ENCODE data around the gene OPRL1.

OPRL1 gene

GRCh38 chr20:64050261-64051032 is 29.4 kb upstream of the OPRL1 start:
- peak overlapping the region; percentile 37 for H3K4me3 Mint-ChIP-seq
- ATAC-seq (no peak), DNase-seq (ENCODE audit: low spot score in 2 of 2) (no peak)
- peaks cover 4% of the 10 kb centered on the region for H3K36me3 Mint-ChIP-seq
- H3K27ac Mint-ChIP-seq, result no peak overlapping the region
- H3K9me3 Mint-ChIP-seq, result no peaks in the 10 kb centered on the region
- peaks cover 29% of the 10 kb centered on the region for H3K4me1 Mint-ChIP-seq

GRCh38 chr20:64051033-64051452 is 28.8 kb upstream of the OPRL1 start:
- no peak for DNase-seq (ENCODE audit: low spot score in 2 of 2)
- Mint-ChIP-seq H3K9me3 (no peaks in the 10 kb centered on the region), H3K4me1 (peaks cover 26% of the 10 kb centered on the region), H3K36me3 (peaks cover 4% of the 10 kb centered on the region), H3K4me3 (peak overlapping the region; percentile 24), H3K27ac (no peak overlapping the region)
- ATAC-seq, result no peak

- Mint-ChIP-seq H3K4me3 (no peak overlapping the region), H3K27ac (no peak overlapping the region), H3K4me1 (peaks cover 20% of the 10 kb centered on the region)
These were observed 28.1 kb upstream of the OPRL1 start for GRCh38 chr20:64051561-64052325.

GRCh38 chr20:64052326-64052722 is 27.6 kb upstream of the OPRL1 start:
- Mint-ChIP-seq H3K4me1 (peaks cover 21% of the 10 kb centered on the region), H3K4me3 (no peak overlapping the region), H3K27ac (no peak overlapping the region), H3K9me3 (no peaks in the 10 kb centered on the region), H3K36me3 (peaks cover 4% of the 10 kb centered on the region)
- DNase-seq (ENCODE audit: low spot score in 2 of 2) (no peak), ATAC-seq (no peak)

More at GRCh38 chr20:64051561-64052325, 28.1 kb upstream of the OPRL1 start:
- ATAC-seq (no peak), DNase-seq (ENCODE audit: low spot score in 2 of 2) (no peak)
- Mint-ChIP-seq H3K36me3 (peaks cover 4% of the 10 kb centered on the region), H3K9me3 (no peaks in the 10 kb centered on the region)

- H3K4me3 Mint-ChIP-seq, result no peak overlapping the region
- no peaks in the 10 kb centered on the region for H3K9me3 Mint-ChIP-seq
- ATAC-seq (no peak), DNase-seq (ENCODE audit: low spot score in 2 of 2) (no peak)
- no peak overlapping the region for H3K27ac Mint-ChIP-seq
- H3K36me3 Mint-ChIP-seq, result peaks cover 7% of the 10 kb centered on the region
- peaks cover 29% of the 10 kb centered on the region for H3K4me1 Mint-ChIP-seq
These were observed 26.7 kb upstream of the OPRL1 start for GRCh38 chr20:64052987-64053840.

- Mint-ChIP-seq H3K9me3 (no peaks in the 10 kb centered on the region), H3K4me1 (peaks cover 34% of the 10 kb centered on the region), H3K4me3 (no peak overlapping the region), H3K36me3 (peaks cover 12% of the 10 kb centered on the region), H3K27ac (no peak overlapping the region)
- ATAC-seq (no peak), DNase-seq (ENCODE audit: low spot score in 2 of 2) (no peak)
These were observed 25.8 kb upstream of the OPRL1 start for GRCh38 chr20:64053841-64054661.

- H3K4me3 Mint-ChIP-seq, result peak overlapping the region; percentile 21
These were observed 24.4 kb upstream of the OPRL1 start for GRCh38 chr20:64055396-64055892.

GRCh38 chr20:64055893-64056638 is 23.8 kb upstream of the OPRL1 start:
- peaks cover 12% of the 10 kb centered on the region for H3K36me3 Mint-ChIP-seq
- no peak for ATAC-seq
- H3K4me3 Mint-ChIP-seq, result no peak overlapping the region
- DNase-seq (ENCODE audit: low spot score in 2 of 2), result no peak
- peaks cover 39% of the 10 kb centered on the region for H3K4me1 Mint-ChIP-seq
- no peaks in the 10 kb centered on the region for H3K9me3 Mint-ChIP-seq
- no peak overlapping the region for H3K27ac Mint-ChIP-seq

More at GRCh38 chr20:64055396-64055892, 24.4 kb upstream of the OPRL1 start:
- Mint-ChIP-seq H3K4me1 (peaks cover 39% of the 10 kb centered on the region), H3K9me3 (no peaks in the 10 kb centered on the region), H3K36me3 (peaks cover 12% of the 10 kb centered on the region), H3K27ac (peak overlapping the region; percentile 71)
- no peak for ATAC-seq
- no peak for DNase-seq (ENCODE audit: low spot score in 2 of 2)

GRCh38 chr20:64056639-64056888 is 23.3 kb upstream of the OPRL1 start:
- peaks cover 39% of the 10 kb centered on the region for H3K4me1 Mint-ChIP-seq
- peak overlapping the region; percentile 78 for H3K4me3 Mint-ChIP-seq

GRCh38 chr20:64056889-64057627 is 22.8 kb upstream of the OPRL1 start:
- DNase-seq (ENCODE audit: low spot score in 2 of 2) (no peak), ATAC-seq (peak; percentile 71)
- H3K9me3 Mint-ChIP-seq, result no peaks in the 10 kb centered on the region
- H3K4me3 Mint-ChIP-seq, result peak overlapping the region; percentile 78
- H3K27ac Mint-ChIP-seq, result peak overlapping the region; percentile 82
- H3K36me3 Mint-ChIP-seq, result peaks cover 12% of the 10 kb centered on the region
- H3K4me1 Mint-ChIP-seq, result peaks cover 41% of the 10 kb centered on the region

More at GRCh38 chr20:64056639-64056888, 23.3 kb upstream of the OPRL1 start:
- H3K36me3 Mint-ChIP-seq, result peaks cover 12% of the 10 kb centered on the region
- H3K9me3 Mint-ChIP-seq, result no peaks in the 10 kb centered on the region
- no peak for DNase-seq (ENCODE audit: low spot score in 2 of 2)
- no peak overlapping the region for H3K27ac Mint-ChIP-seq
- ATAC-seq, result no peak

GRCh38 chr20:64057628-64058498 is 22.0 kb upstream of the OPRL1 start:
- Mint-ChIP-seq H3K27ac (peak overlapping the region; percentile 82), H3K36me3 (peaks cover 13% of the 10 kb centered on the region), H3K9me3 (no peaks in the 10 kb centered on the region), H3K4me1 (peaks cover 46% of the 10 kb centered on the region), H3K4me3 (peak overlapping the region; percentile 78)
- DNase-seq (ENCODE audit: low spot score in 2 of 2) (peak; percentile 88 to 92), ATAC-seq (peak; percentile 83)

- no peaks in the 10 kb centered on the region for H3K9me3 Mint-ChIP-seq
- no peak overlapping the region for H3K27ac Mint-ChIP-seq
- peak overlapping the region; percentile 78 for H3K4me3 Mint-ChIP-seq
- DNase-seq (ENCODE audit: low spot score in 2 of 2) (no peak), ATAC-seq (no peak)
- peaks cover 43% of the 10 kb centered on the region for H3K4me1 Mint-ChIP-seq
- H3K36me3 Mint-ChIP-seq, result peaks cover 19% of the 10 kb centered on the region
These were observed 21.3 kb upstream of the OPRL1 start for GRCh38 chr20:64058536-64058935.

GRCh38 chr20:64062276-64062595 is 17.6 kb upstream of the OPRL1 start:
- ATAC-seq, result no peak
- Mint-ChIP-seq H3K4me1 (peaks cover 64% of the 10 kb centered on the region), H3K36me3 (peaks cover 51% of the 10 kb centered on the region), H3K27ac (peak overlapping the region; percentile 92), H3K4me3 (peak overlapping the region; percentile 82), H3K9me3 (no peaks in the 10 kb centered on the region)
- DNase-seq (ENCODE audit: low spot score in 2 of 2), result no peak
